Measurements from ENCODE around the gene CYP1B1.
"Not testable (repeated sequence)": the region's sequence is repeated elsewhere in the genome, so short reads cannot be mapped to it uniquely, and the experiment has no call there.

The CYP1B1 gene

DNA sequence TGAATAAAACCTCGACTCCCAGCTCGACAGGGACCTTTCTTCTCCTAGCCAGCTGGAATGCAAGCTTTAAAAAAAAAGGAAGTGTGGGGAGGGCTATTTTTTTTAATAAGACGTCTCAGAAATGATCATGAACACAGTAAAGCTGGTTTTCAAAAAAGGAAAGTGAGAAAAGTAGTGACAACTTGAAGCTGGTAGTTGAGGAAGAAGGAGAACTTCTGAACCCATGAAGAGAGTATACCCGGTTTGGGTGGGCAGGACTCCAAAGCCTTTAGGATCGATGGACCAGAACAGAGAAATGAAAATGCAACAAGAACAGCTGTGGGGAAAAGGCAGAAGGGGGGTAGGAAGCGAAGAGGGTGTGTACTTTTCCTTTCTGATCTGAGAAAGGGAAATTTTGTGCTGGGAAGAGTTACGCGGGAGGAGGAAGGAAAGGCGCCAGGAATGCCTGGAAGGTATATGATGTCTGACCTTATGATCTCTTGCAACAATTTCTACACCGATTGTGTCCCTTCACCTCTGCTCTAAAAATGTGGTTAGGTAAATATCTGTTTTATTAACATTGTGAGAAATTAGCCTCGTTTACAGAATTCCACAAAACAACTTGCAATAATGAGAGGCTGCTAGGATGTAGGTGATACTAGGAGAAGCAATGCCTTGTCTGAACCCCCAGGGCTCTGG, 22.6 kb upstream of the CYP1B1 start:
- no peak for DNase-seq

DNA sequence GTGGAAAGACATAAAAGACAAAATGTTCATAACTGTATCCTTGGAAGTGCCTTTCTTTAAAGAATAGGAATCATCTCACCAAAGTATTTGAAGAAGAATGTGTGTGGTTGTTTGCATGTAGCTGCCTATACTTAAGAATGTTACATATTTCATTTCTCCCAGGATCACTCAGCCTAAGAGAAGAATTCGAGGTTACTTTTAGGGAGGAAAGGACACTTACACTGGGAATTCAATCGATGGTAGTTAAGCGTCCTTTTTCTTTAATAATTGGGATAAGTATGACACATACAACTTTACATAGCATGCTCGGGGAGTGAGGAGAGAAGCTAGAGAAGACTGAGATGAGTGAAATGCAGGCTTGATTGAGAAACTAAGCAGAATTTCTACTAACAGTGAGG, 22.0 kb upstream of the CYP1B1 start:
- DNase-seq = no peak

DNA sequence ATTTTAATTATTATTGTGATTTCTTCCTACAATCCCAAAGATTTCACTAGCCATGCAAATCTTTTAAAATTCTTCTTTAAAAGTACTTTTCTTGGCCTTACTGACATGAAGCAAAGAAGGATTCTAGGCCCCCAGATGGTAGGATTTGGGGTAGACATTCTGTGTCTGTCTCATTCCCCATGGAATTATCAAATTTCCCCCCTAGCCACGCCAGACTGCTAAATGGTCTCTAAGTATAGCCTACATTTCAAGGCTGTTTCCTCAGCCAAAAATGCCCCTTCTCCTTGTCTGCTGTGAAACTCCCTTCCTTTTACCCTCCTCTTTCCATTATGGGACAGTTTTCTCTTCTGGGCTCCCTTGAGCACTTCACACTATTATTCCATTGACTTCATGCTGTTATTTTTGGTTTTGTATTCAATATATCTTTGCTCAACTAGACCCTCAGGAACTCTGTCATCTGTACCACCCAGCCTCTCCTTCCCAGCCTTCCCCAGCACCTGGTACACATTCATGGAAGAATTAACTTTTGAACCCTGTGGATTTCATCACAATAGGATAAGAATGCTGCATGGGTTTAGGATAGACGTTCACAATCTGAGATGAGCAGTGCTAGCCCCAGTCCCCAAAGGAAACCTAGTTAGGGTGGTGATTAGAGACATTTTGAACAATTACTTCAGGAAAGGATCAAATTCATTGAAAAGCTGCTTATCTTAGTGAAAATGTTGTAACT, 21.5 kb upstream of the CYP1B1 start:
- no peak for DNase-seq

DNA sequence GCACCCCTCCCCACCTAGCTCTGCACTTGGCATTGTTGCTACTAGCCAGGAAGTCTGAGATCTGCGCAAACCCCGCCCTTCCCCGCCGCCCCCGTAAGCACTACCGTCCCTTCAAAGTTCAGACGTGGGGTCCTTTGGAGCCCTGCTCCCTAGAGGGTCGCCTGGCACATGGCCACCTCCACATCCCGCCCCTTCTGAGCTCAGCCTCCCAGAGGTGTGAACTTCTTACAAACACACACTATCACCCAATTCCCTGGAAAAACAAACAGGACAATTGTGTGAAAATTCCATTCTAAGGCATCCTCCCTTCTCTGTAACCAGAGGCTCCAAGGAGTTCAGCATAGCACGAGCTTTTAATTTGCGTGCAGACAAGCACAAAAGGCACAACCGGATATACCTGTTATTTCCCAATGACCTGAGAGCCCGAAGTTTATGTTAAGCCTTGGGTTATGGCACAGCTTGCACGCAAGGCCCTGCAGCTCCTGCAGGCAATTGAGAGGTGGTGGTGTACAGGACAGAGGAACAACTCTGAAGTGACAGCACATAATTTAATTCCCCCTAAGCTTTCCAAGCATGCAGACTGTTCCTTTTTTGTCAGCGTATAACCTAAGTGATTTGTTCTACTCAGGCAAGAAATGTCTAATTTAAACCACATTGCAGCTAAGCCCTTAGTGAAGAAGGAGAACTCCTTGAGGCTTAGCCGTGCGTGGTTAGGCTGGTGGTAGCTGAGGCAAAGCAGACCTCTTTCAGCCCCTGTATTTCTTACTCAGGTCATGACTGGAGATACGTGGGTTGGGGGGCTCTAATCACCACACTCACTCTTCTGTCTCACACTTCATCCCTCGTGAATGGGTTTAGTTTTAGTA, 20.3 kb upstream of the CYP1B1 start:
- DNase-seq = no peak

DNA sequence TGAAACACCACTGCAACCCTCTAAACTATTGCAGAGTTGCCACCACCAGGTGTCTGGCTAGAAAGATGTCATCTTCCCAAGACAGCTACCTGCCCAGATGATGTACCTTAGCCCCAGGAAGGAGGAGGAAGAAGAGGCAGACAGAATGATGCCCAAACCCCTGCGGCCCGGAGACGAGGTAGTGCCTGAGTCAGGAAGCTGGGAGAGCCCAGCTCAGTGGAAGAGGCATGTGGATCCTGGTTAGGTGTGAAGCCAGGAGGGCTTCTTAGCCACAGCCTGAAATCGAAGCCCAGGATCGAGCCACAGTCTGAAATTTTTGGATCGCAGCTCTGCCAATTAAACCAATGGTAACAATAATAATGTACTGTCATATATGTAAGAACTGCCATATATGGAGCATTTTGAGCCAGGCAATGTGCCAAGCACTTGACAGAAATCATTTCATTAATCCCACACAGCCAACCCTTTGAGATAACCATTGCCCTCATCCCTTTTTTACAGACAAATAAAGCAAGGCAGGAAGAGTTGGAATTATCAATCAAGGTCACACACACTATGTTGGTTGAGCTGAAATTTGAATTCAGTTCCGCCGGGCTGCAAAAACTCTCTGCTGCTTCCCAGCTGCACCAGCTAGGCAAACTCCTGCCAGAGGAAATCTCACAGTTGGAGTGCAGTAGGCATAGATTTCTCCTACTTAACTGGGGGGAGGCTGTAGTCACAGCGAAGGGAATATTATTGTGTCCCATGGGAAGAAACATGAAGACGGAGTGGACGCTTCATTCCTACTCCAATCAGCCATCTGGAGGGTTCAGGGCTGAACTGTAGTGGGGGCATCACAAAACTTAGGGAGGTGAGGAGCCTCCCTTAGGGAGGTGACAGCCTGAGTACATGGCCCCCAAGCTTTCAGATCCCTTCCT, 19.4 kb upstream of the CYP1B1 start:
- DNase-seq = peak; percentile 4

DNA sequence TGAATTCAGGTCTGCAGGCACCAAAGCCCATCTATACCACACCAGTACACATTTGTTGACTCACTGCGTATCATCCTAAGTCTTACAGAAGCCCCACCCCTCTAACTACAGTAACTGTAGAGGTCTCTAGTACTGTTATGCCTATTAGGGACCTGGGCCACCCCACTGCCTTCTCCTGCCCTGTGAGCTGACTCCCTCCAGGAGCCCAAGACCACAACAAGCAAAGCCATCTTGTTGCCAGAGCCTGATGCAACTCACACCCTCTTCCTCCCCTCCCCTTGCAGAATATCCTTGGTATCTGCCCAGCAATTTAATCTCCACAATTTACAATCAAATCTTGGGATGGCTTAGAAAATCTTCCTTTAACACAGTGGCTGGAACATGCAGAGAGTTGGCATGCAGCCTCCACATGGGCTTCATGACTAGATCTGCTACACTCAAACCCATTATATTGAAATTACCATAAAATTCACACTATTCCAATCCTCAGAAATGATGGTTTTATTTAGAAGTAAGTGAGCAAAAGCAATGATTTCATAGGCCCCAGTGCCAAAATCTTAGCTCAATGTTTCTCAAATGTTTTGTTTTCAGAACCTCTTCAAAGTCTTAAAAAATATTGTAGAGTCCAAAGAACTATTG, 17.7 kb upstream of the CYP1B1 start:
- DNase-seq = no peak

DNA sequence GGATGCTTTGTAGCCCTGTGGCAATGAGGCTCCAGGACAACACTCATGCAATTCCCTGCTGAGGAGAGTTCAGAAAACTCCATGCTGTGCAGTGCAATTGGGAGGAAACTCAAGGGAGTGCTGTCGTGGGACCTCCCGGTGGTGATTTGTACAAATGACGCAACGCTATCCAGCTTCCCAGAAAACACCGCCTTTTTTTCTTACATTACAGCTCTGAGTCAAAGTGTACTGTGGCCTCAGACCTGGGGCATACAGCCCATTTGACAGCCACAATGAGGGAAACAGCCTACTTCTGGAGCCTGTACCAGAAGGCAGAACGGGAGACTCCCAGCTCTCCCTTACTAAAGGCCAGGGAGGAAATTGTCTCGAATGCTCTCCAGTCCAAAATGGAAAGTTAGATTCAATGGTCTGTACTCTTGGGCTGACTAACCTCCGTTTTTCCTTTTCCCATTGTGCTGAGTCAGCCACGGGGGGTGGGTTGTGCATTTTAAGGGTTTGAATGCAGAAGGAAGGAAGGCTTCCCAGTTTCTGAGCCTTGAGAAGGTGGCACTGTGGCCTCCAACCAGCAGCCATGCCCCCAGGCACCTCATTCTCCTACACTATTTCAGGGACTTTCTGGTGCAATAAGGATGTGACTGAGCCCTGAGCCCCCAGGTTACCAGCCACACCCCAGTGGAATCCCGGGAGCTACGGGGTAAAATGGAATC, 16.4 kb upstream of the CYP1B1 start:
- no peak for DNase-seq

DNA sequence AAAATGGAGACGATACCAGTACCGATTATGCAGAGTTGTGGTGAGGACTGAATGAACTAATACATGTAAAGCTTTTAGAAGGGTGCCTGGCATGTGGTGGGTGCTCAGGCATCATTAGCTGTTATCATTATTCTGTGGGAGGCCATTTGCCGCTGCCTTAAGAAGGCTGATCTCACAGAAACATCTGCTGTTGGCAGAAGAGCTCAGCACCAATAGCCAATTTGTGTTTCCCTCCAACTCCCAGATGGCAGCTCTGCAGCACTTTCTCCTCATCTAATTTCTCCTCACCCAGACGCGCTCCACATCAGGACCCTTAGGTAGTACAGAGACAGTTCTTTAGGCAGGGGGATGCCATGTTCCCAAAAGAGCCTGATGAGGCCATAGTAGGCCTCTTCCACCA, 15.8 kb upstream of the CYP1B1 start:
- no peak for DNase-seq

DNA sequence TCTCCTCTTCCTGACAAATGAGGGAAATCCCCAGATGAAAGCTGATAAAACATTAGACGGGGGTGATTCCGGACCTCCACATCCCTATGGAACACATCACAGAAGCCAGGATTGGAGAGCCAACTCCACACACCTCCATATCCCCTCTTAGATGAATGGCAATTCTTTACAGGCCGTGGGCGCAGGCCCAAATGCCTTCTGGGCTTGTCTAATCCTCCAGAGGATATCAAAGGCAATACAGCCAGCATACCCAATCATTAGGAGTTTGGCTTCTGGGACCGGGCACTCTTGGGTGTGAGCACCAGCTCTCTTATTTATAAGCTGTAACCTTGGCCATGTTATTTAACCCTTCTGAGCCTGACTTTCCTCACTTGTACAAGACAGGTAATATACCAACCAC, 15.0 kb upstream of the CYP1B1 start:
- DNase-seq = no peak

DNA sequence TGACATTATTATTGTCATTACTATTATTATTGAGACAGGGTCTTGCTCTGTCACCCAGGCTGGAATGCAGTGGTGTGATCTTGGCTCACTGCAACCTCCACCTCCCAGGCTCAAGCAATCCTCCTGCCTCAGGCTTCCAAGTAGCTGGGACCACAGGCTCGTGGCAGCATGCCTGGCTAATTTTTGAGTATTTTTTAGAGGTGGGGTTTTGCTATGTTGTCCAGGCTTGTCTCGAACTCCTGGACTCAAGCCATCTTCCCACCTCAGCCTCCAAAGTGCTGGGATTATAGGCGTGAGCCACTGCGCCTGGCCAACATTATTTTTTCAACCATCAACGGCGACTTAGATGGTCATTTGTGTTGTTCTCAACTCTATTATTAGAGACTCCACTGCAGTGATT, 14.3 kb upstream of the CYP1B1 start:
- not testable (repeated sequence) for DNase-seq

DNA sequence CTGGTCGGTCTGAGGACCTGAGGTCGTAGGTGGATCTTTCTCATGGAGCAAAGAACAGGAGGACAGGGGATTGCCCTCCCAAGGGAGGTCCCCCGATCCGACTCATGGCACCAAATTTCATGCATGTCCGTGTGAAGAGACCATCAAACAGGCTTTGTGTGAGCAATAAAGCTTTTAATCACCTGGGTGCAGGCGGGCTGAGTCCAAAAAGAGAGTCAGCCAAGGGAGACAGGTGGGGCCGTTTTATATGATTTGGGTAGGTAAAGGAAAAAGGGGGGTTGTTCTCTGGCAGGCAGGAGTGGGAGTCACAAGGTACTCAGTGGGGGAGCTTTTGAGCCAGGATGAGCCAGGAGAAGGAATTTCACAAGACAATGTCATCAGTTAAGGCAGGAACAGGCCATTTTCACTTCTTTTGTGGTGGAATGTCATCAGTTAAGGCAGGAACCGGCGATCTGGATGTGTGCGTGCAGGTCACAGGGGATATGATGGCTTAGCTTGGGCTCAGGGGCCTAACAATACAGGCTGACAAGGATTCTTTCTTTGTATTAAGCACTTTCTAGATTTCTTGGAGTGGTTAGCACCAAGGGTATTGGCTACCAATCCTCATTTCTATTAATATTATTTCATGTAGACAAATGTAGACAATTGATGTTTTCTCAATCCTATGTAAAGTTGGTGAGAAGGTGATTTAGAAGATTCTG, 10.2 kb upstream of the CYP1B1 start:
- DNase-seq = not testable (repeated sequence)

DNA sequence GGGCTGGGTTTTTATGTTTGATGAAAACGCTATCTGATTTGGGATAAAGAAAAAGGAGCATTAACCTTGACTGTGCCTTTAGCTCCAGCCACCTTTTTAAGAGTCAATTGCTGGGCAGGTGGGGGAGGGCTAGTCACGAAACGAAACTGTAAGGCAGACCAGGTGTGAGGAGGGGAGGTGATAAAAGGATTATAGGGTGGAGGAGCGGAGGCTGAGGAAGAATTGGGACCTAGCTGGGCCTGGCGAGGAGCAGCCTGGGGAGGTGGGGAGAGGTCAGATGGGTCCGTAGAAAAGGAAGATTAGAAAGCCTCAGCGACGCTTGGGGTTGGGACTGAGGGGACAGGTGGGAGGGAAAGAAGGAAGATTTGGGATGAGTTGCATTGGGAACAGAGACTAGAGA, 8.6 kb upstream of the CYP1B1 start:
- not testable (repeated sequence) for DNase-seq

DNA sequence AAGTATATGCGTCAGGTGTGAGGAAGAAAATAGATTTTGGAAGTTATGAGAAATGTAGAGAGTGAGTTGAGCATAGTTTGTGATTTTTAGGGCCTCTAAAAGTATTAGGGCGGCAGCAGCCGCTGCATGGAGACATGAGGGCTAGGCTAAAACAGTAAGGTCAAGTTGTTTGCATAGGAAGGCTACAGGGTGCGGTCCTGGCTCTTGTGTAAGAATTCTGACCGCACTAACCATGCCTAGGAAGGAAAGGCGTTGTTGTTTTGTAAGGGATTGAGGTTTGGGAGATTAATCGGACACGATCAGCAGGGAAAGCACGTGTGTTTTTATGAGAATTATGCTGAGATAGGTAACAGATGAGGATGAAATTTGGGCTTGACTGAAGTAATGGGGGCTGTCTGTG, 6.8 kb upstream of the CYP1B1 start:
- DNase-seq = not testable (repeated sequence)

DNA sequence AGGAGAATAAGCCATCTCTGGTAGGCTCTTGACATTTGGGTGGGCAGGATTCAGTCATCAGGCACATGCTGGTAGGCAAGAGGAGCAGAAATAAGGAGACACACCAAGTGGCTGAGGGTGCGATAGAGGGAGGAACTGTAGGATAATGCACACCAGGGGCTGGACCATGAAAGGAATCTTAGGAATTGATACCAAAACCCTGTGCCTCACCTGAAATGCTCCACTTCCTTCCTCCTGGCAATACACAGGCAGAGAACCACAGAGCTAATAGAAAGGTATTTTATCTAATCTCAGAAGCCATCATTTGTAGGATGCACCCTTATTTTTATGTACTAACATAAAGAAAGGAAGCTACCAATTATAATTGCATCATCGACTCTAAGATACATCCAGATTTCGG, 4.4 kb upstream of the CYP1B1 start:
- DNase-seq = no peak

DNA sequence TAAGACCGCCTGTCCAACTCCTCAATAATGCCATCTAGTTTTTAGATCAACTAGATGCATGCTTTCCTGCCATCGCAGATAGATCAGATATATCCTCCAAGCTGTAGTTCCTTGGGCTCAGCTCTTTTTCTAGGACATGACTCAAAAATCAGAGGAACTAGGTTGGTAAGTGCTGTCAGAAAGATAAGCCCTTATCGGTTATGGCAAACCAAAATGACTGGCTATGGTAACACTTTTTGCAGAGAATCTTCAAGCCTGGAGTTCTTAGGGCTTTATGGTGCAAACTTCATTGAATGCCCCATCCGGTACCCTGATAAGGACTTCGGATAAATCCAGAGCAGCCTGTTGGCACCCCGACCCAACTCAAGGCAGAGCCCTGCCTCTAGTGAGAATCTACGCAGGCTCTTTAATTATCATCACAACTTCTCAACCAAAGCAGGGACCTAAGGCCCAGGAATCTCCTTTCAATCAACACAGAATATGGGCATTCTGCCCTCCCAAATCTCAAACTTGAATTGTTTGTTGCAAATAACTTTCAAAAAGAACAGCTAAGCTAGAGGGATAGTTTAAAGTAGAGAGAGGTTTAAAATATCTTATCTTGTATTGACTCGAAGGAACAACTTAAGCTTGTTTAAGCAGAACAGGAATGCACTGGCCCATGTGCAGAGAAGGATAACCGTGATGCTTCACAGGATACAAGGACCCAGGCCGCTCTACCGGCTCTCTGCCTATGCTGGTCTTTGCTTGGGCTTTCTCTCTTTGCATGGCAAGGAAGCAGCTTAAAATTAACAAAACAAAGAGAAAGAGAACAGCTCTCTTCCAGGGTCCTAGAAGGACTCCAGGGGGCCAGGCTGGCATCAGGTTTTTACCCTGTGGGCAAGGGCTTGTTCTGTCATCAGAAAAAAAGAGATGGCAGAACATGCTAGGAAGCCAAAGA, 3.4 kb upstream of the CYP1B1 start:
- DNase-seq = no peak

DNA sequence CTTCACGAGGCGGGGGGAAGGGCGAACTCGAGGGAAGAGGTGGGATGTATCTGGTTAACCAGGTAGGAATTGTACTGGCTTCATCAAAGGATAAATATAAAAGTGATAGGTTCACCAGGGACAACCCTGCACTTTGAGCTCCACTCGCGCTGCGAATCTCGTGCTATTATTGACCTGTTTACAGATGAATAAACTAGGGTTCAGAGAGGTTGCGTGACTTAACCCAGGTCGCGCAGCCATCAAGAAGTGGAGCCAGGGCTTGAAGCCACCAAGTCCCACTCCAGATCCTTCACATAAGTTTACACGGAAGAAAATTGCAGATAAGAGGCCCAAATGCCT, 1.4 kb upstream of the CYP1B1 start:
- no peak for DNase-seq

DNA sequence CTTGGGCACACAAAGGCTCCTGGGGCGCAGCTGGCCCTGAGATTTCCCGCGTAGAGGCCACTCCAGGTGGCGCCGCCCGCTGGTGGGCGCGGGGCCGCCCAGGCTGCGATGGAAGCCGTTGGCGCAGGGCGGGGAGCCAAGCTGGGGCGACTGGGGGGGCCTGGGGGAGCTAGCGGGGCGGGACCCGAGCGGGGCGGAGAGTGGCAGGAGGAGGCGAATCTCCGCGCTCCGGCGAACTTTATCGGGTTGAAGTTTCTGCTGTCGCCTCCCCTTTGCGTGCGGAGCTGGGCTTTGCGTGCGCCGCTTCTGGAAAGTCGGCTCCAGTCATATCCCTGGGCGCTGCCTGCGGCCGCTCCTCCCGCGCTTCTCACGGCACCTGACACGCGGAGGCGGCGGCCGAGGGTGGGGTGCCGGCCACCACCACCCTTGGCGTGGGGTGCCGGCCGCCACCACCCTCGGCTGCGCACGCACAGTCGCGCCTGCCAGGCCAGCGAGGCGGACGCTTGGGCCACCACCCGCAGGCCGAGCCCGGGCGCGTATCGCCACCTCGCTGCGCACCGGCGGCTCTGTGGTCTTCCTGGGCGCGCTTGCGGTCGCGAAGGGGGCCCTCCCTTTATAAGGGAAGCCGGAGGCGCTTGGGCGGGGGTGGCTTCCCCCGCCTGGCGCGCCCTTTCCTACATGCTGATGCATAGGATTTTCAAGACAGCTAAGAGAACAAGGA, 919 bp upstream of the CYP1B1 start:
- peak; percentile 81 for DNase-seq

DNA sequence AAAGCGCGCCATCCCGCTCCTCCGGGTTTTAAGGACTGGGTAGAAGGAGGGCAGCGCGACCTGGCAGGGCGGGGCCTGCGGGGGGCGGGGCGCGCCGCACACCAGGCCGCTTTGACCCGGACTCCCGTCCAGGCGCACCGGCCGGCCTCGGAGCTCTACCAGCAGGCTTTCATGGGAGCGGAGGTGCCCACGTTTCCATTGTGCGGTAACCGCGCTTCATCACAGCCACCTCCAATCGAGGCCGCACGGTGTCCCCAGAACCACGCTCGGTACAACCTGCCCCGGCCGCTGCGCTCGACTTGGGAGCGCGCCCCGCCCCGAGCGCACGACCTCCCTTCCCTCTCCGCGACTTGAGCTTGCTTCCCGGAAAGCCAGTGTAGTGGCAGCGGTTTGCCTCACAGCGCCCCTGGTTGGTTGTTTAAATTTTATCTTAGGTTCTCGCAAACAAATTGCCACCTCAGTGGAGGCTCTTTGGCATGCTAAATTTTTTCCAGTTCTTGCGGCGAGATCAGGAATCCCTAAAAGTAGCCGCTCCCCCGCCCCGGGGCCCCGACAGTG, 280 bp upstream of the CYP1B1 start:
- peak; percentile 81 for DNase-seq
